ENCODE results near the gene LY6G6C. TPM values are rescaled to one million over a fixed set of nuclear protein-coding genes. Genes with fewer than 3 reads are reported as not detected.

LY6G6C gene
- total RNA-seq, 4 donors from 2014 or later = not detected

GRCh38 chr6:31707701-31708100, 13.8 kb downstream of the LY6G6C start:
- Histone ChIP-seq H3K4me3 (replicated peaks in 1 of 3) (no peak overlapping the region), H3K9me3 (no peaks in the 10 kb centered on the region), H3K4me1 (peaks cover 0 to 13% of the 10 kb centered on the region in 2 donors), H3K36me3 (no peaks in the 10 kb centered on the region), H3K27ac (no peak overlapping the region), H3K27me3 (no peaks in the 10 kb centered on the region)
- 80 to 88% methylated on average over 10 of the region's 10 CpGs for WGBS, 2 donors
- TF ChIP-seq CTCF (IDR thresholded peaks at IDR 0.05) = no peak
- no peak for TF ChIP-seq POLR2A (IDR thresholded peaks at IDR 0.05)
- DNase-seq = no peak
- intact Hi-C loops (cut with DNase I) = no loop called here

- Histone ChIP-seq H3K4me3 (replicated peaks in 1 of 3) (no peak within 1 kb of the TSS), H3K27ac (no peak within 1 kb of the TSS), H3K4me1 (peaks cover 10 to 17% of the 10 kb centered on the region in 2 donors), H3K36me3 (no peaks in the 10 kb centered on the region), H3K9me3 (no peaks in the 10 kb centered on the region), H3K27me3 (no peaks in the 10 kb centered on the region)
- intact Hi-C loops (cut with DNase I) = no loop called here
- TF ChIP-seq CTCF (IDR thresholded peaks at IDR 0.05) = no peak
- TF ChIP-seq POLR2A (IDR thresholded peaks at IDR 0.05) = no peak
- no peak for DNase-seq
- 51 to 69% methylated on average over 3 of the region's 3 CpGs for WGBS, 2 donors
Measured at GRCh38 chr6:31706599-31706998, 14.9 kb downstream of the LY6G6C start, which contains the start of gene LY6G6F. Gene LY6G6F (plus strand): TSS chr6:31706866. CDS start chr6:31706907, 41 bp downstream.

- no peak for DNase-seq
- TF ChIP-seq CTCF (IDR thresholded peaks at IDR 0.05) (no peak), POLR2A (IDR thresholded peaks at IDR 0.05) (no peak)
- Histone ChIP-seq H3K4me1 (peaks cover 17 to 23% of the 10 kb centered on the region in 2 donors), H3K9me3 (no peaks in the 10 kb centered on the region), H3K27me3 (no peaks in the 10 kb centered on the region), H3K27ac (no peak overlapping the region), H3K36me3 (no peaks in the 10 kb centered on the region), H3K4me3 (replicated peaks in 1 of 3) (no peak overlapping the region)
- 93% methylated on average over 6 of the region's 6 CpGs for WGBS, 2 donors
- intact Hi-C loops (cut with DNase I) = no loop called here
Measured at GRCh38 chr6:31705931-31706330, 15.6 kb downstream of the LY6G6C start.

GRCh38 chr6:31702819-31703716, 18.5 kb downstream of the LY6G6C start, which contains the start of gene ABHD16A:
Gene ABHD16A (minus strand): TSS chr6:31703324. CDS start chr6:31703281, 43 bp downstream.
- TF ChIP-seq CTCF (IDR thresholded peaks at IDR 0.05) = no peak
- peak; percentile 82 to 97 for TF ChIP-seq POLR2A (IDR thresholded peaks at IDR 0.05)
- intact Hi-C loops (cut with DNase I) = loop anchor here (5.0 kb wide), 1 partner anchor 34 kb away; the partner anchor contains the start of gene CLIC1
- peaks cover 0 to 4% of the 10 kb centered on the region in 2 donors for H3K36me3 ChIP-seq
- H3K27me3 ChIP-seq = no peaks in the 10 kb centered on the region
- H3K9me3 ChIP-seq = no peaks in the 10 kb centered on the region
- H3K4me1 ChIP-seq = peaks cover 20 to 21% of the 10 kb centered on the region in 2 donors
- H3K27ac ChIP-seq = peak within 1 kb of the TSS; percentile 95 to 99 (median 96)
- peak within 1 kb of the TSS; percentile 33 to 90 (median 75) for H3K4me3 ChIP-seq (replicated peaks in 1 of 3)
- peak; percentile 100 for DNase-seq
- WGBS, 2 donors = 1% methylated on average over 46 to 51 of the region's 54 CpGs

- Histone ChIP-seq H3K27me3 (no peaks in the 10 kb centered on the region), H3K36me3 (peaks cover 0 to 4% of the 10 kb centered on the region in 2 donors), H3K9me3 (no peaks in the 10 kb centered on the region), H3K4me3 (replicated peaks in 1 of 3) (peak overlapping the region; percentile 33 to 90 (median 75)), H3K4me1 (peaks cover 20 to 21% of the 10 kb centered on the region in 2 donors), H3K27ac (peak overlapping the region; percentile 95 to 99 (median 96))
- DNase-seq = no peak
- intact Hi-C loops (cut with DNase I) = loop anchor here (5.0 kb wide), 1 partner anchor 35 kb away; the partner anchor contains the start of gene CLIC1
- WGBS, 2 donors = 0 to 1% methylated on average over 10 of the region's 10 CpGs
- TF ChIP-seq POLR2A (IDR thresholded peaks at IDR 0.05) = no peak
- TF ChIP-seq CTCF (IDR thresholded peaks at IDR 0.05) = no peak
Measured at GRCh38 chr6:31702405-31702818, 19.1 kb downstream of the LY6G6C start.
